K562 (cell line): ENCODE results near the gene ZC3H12A. TPM values are rescaled to one million over a fixed set of nuclear protein-coding genes. Genes with fewer than 3 reads are reported as not detected.

Experiments used
- ATF7 ChIP-seq: fragments of 450-650 bp; IDR thresholded peaks from 2 replicates; pipeline ENCODE4 v1.7.1; 2014; ENCODE audit warnings: mild to moderate bottlenecking, moderate library complexity
- DPF2 ChIP-seq: fragments of 450-650 bp; IDR thresholded peaks from 2 replicates; pipeline ENCODE4 v1.6.1; 2016
- EHMT2 ChIP-seq: fragments of 450-650 bp; IDR thresholded peaks from 2 replicates; pipeline ENCODE4 v1.6.1; 2018; ENCODE audit warnings: antibody characterized with exemption
- ELF4 ChIP-seq: fragments of 450-650 bp; formaldehyde crosslinking; IDR thresholded peaks from 2 replicates; pipeline ENCODE4 v1.4.0; 2022; ENCODE audit warnings: missing genetic modification characterization
- FOXK2 ChIP-seq, 2 experiments: fragments of 450-650 bp; IDR thresholded peaks in 1 of 2; conservative IDR thresholded peaks in 1 of 2; 2 replicates each; pipeline ENCODE4 v1.6.1; 2016; ENCODE audit warnings: low read depth in 2 of 2, mild to moderate bottlenecking in 1 of 2
- GATAD2A ChIP-seq: fragments of 450-650 bp; IDR thresholded peaks from 2 replicates; pipeline ENCODE4 v1.6.1; 2017
- JUNB ChIP-seq: fragments of 450-650 bp; formaldehyde crosslinking; conservative IDR thresholded peaks from 2 replicates; pipeline ENCODE4 v1.4.0; 2020; ENCODE audit warnings: mild to moderate bottlenecking
- MXD1 ChIP-seq: fragments of 250-450 bp; sonication (Bioruptor Pico); IDR thresholded peaks from 2 replicates; pipeline ENCODE4 v1.8.0; 2021; ENCODE audit warnings: borderline replicate concordance, mild to moderate bottlenecking, moderate library complexity; ENCODE audit not compliant: poor library complexity, severe bottlenecking
- PYGO2 ChIP-seq: fragments of 450-650 bp; IDR thresholded peaks from 2 replicates; pipeline ENCODE4 v1.6.1; 2016; ENCODE audit warnings: mild to moderate bottlenecking, missing genetic modification characterization, moderate library complexity, missing compliant biosample characterization
- RBM14 ChIP-seq: fragments of 200-400 bp; formaldehyde crosslinking; IDR thresholded peaks from 2 replicates; pipeline ENCODE4 v1.6.1; 2018; ENCODE audit warnings: low read depth, mild to moderate bottlenecking, low read length, moderate library complexity, borderline replicate concordance; ENCODE audit not compliant: insufficient read depth
- RBM15 ChIP-seq: fragments of 200-400 bp; formaldehyde crosslinking; IDR thresholded peaks from 2 replicates; pipeline ENCODE4 v1.6.1; 2018; ENCODE audit warnings: mild to moderate bottlenecking, low read length, moderate library complexity; ENCODE audit not compliant: insufficient read depth
- RBM25 ChIP-seq: fragments of 200-400 bp; formaldehyde crosslinking; IDR thresholded peaks from 2 replicates; pipeline ENCODE4 v1.6.1; 2018; ENCODE audit warnings: low read length, low read depth, moderate library complexity; ENCODE audit not compliant: severe bottlenecking
- RREB1 ChIP-seq: fragments of 250-450 bp; sonication (Bioruptor Pico); IDR thresholded peaks from 2 replicates; pipeline ENCODE4 v1.4.0; 2020
- SUPT5H ChIP-seq: fragments of 450-650 bp; IDR thresholded peaks from 2 replicates; pipeline ENCODE4 v1.6.1; 2016
- ZNF347 ChIP-seq: fragments of 450-650 bp; formaldehyde crosslinking; IDR thresholded peaks from 2 replicates; pipeline ENCODE4 v1.4.0; 2020; ENCODE audit warnings: low read depth, mild to moderate bottlenecking, moderate library complexity
- ZNF444 ChIP-seq: fragments of 250-450 bp; sonication (Bioruptor Pico); IDR thresholded peaks from 2 replicates; pipeline ENCODE4 v1.4.0; 2020; ENCODE audit warnings: mild to moderate bottlenecking, moderate library complexity
- ZNF449 ChIP-seq: fragments of 250-450 bp; sonication (Bioruptor Pico); IDR thresholded peaks from 2 replicates; pipeline ENCODE4 v1.8.0; 2022; ENCODE audit warnings: moderate library complexity, mild to moderate bottlenecking, inconsistent platforms
- polyA plus RNA-seq, 8 experiments: library from polyadenylated mRNA; depleted of rRNA in 4 of 8; stranded (reverse) in 5 of 8; unstranded in 3 of 8; fragments of >200 nt; fragmentation: Nextera tagmentation in 2 of 8; fragmentation: Illumina TruSeq in 1 of 8; extraction: Ambion mirVana in 2 of 8; extraction: Trizol in 1 of 8; gene quantifications; 2 replicates each; pipeline versions ENCODE4 v1.2.1 to v1.2.3, GENCODE V29; 2011 to 2014; ENCODE audit warnings: inconsistent platforms in 1 of 8, missing spikeins in 1 of 8
- total RNA-seq, 7 experiments: library from RNA; depleted of rRNA in 6 of 7; stranded (reverse); fragments of >200 nt in 6 of 7; fragmentation: Illumina TruSeq in 2 of 7; extraction: Trizol in 2 of 7; gene quantifications; 2 replicates each; pipeline versions ENCODE4 v1.2.1 to v1.2.3, GENCODE V29; 2011 to 2021; ENCODE audit warnings: low replicate concordance in 1 of 7
- TF ChIP-seq, protein P1 (sequence below): fragments of 150-350 bp; conservative IDR thresholded peaks from 2 replicates; pipeline ENCODE4 v1.6.1; 2014; ENCODE audit warnings: low read length

ZC3H12A gene
- total and polyA plus RNA-seq, 9 of the 15 experiments (the other 6 are each of a cell fraction or from before 2014, with no cell fraction given) = 0.14 to 9.4 (median 6.7) TPM

DNA sequence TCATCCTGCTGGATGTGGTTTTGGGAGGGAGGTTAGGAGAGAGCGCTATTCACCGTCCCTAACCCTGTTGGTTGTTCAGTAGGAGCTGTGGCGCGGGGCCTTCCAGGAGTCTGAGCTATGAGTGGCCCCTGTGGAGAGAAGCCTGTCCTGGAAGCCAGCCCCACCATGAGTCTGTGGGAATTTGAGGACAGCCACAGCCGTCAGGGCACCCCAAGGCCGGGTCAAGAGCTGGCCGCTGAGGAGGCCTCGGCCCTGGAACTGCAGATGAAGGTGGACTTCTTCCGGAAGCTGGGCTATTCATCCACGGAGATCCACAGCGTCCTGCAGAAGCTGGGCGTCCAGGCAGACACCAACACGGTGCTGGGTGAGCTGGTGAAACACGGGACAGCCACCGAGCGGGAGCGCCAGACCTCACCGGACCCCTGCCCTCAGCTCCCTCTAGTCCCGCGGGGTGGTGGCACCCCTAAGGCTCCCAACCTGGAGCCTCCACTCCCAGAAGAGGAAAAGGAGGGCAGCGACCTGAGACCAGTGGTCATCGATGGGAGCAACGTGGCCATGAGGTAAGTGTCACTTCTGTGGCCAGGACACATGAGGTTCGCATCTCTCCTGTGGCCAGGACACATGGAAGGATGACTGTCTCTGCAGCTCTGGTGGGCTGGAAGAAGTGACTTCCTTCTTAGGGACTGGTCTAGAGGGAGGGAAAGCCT lies 1.2 kb downstream of the ZC3H12A start (continued):
- no peak for TF ChIP-seq MXD1 (CRISPR knock-in tag)
- no peak for TF ChIP-seq SUPT5H
- TF ChIP-seq GATAD2A = no peak
- TF ChIP-seq ATF7 = no peak
- TF ChIP-seq JUNB (CRISPR knock-in tag) = no peak
- no peak for TF ChIP-seq FOXK2 (conservative IDR thresholded peaks at IDR 0.05 in 1 of 2, IDR thresholded peaks at IDR 0.05 in 1 of 2; ENCODE audit: low read depth in 2 of 2)
- TF ChIP-seq ELF4 (CRISPR knock-in tag) = no peak
- no peak for TF ChIP-seq ZNF444 (CRISPR knock-in tag)
- TF ChIP-seq DPF2 = no peak
- no peak for TF ChIP-seq RBM25
- TF ChIP-seq ZNF449 (CRISPR knock-in tag) = no peak
- TF ChIP-seq, protein P1, sequence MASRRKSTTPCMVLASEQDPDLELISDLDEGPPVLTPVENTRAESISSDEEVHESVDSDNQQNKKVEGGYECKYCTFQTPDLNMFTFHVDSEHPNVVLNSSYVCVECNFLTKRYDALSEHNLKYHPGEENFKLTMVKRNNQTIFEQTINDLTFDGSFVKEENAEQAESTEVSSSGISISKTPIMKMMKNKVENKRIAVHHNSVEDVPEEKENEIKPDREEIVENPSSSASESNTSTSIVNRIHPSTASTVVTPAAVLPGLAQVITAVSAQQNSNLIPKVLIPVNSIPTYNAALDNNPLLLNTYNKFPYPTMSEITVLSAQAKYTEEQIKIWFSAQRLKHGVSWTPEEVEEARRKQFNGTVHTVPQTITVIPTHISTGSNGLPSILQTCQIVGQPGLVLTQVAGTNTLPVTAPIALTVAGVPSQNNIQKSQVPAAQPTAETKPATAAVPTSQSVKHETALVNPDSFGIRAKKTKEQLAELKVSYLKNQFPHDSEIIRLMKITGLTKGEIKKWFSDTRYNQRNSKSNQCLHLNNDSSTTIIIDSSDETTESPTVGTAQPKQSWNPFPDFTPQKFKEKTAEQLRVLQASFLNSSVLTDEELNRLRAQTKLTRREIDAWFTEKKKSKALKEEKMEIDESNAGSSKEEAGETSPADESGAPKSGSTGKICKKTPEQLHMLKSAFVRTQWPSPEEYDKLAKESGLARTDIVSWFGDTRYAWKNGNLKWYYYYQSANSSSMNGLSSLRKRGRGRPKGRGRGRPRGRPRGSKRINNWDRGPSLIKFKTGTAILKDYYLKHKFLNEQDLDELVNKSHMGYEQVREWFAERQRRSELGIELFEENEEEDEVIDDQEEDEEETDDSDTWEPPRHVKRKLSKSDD = no peak
- TF ChIP-seq RREB1 = no peak
- TF ChIP-seq RBM15 = no peak
- TF ChIP-seq RBM14 = no peak
- TF ChIP-seq EHMT2 = no peak
- no peak for TF ChIP-seq PYGO2 (tag)
- TF ChIP-seq ZNF347 (CRISPR knock-in tag) = no peak
